ENCODE data around the gene TRPM3.

Gene TRPM3

GRCh38 chr9:70814597-70814996 lies 306.8 kb downstream of the TRPM3 start:
- peak in 1 of 2 experiments; percentile 0 for DNase-seq

GRCh38 chr9:70813141-70813540 lies 308.3 kb downstream of the TRPM3 start:
- DNase-seq, result no peak

GRCh38 chr9:70811638-70812037 lies 309.8 kb downstream of the TRPM3 start:
- DNase-seq, result no peak

DNA sequence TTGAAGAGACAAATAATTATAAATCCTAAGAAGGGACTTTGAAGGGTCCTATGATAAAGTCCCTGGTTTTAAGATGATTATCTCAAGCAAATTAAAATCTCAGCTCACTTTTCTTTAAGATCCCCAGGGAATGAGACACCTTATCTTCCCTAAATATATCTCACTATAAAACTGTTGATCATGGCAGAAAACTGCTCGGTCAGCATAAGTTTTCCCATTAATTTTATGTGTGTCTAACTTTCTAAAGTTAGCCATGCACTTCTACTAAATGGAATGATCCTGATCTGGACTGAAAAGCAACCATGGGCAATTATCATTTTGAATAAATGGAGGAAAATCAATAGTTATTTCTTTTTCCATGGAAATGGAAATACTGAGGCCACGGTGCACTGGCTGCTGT lies 314.5 kb downstream of the TRPM3 start:
- no peak for DNase-seq

DNA sequence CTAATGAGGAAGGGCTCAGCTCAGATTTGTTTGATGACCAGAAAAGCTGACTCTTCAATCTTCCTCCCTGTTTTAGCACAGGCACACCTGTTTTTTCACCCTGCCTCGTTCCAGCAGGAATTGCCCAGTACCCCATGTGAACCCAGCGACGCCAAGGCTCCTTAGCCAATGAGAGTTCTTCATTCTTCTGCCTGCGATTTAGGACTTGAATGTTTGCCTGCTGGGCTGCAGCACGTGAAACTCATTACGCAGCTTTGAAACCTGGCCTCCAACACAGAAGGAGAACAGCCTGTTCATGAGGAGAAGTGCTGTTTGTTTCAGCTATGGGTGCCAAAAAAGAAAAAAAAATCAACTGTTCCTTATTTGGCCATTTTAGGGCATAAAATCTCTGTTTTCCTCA lies 315.5 kb downstream of the TRPM3 start:
- peak in 1 of 2 experiments; percentile 33 for DNase-seq

DNA sequence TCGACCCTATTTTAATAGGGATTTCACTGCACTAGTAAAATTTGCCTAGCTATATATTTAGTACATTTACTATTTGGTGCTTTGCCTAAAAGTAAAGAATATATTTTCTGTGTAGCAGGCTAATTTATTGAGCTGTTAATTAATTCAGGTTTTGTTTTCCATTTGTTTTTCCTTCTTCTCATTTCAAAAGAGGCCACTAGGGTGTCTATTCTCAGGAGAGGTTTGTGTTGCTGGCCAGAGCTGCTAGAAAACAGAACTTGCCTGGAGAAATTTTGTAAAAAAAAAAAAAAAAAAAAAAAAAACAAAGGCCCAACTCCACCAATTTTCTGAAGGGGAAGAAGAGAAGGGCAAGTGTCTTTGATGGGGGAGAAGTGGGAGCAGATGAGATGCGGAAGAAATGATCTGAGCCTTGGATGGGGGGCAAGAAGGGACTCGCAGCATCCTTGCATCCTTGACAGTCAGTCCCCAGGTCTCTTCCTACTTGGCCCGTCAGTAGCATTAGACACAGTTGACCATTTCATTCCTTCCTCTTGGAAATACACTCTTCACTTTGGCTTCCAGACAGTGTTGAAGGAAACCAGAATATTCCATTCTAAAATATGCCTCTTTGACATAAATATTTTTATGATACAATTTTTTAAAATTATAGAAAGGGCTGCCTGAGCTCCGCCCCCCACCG lies 318.5 kb downstream of the TRPM3 start:
- no peak for DNase-seq

DNA sequence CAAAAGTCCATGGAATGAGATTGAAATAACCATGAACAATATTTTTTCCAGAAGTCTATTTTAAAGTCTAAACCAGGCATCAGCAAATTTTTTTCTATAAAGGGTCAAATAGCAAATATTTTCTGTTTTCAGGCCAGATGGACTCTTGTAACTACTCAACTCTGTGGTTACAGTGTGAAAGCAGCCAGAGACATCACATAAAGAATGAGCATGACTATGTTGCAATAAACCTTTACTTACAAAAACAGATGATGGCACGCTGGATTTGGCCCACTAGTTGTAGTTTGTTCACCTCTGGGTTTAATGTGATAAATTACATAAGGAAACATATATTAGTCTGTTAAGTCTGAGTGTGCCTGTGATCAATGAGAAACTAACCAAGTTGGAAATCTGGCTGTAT lies 319.2 kb downstream of the TRPM3 start:
- no peak for DNase-seq

DNA sequence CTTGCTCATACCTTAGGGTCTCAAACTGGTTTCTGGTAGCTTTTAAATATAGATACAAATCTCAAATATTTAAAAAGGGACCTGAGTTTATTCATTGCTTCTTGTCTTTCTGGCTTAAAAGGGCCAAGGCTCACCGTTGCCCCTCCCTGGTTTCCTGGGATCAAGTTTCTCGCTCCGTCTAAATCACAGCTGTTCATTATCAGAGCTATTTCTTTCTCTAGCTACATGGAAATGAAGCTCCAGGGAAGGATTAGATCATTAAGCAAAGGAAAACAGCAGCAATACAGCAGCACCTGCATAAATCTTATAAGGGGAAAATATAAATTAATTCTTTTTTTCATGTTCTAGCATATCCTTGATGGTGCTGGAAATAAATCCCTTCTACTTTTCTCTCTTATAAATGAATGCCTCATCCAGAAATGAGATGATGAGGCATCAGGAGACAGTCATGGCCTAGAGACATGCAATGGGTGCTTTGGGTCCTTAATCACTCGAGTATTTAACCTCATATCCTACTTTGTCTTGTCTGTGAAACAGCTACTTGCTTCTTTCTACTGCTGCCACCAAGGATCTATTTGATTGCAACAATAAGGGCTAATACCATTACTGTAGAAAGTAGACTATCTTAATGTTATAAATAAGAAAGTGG lies 320.1 kb downstream of the TRPM3 start:
- DNase-seq, result peak in 1 of 2 experiments; percentile 56

DNA sequence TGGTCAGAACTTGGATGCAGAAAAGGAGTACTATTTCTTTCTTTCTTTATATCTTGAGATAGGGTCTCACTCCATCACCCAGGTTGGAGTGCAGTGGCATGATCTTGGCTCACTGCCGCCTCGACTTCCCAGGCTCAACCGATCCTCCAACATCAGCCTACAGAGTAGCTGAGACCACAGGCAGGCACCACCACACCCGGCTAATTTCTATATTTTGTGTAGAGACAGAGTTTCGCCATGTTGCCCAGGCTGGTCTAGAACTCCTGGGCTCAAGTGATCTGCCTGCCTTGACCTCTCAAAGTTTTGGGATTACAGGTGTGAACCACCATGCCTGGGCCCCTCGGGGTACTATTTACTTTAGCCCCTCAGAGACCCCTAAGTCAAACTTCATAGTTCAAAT lies 323.4 kb downstream of the TRPM3 start:
- no peak for DNase-seq

- no peak for DNase-seq
Measured at GRCh38 chr9:70795841-70796240, 325.6 kb downstream of the TRPM3 start.

DNA sequence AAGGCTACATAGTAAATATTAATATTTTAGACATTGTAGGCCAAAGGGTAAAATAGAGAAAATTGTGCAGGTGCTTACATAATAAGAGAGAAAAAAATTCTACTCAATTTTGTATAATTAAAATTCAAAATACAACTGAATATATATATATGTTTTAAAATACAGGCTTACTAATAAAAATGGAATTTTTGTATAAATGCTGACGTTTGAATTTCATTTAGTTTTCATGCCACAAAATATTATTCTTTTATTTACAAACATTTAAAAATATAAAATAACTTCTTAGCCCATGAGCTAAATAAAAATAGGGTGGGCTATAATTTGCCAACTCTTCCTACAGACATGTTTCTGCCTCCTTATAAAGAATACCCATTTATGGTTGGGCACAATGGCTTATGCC lies 328.6 kb downstream of the TRPM3 start:
- DNase-seq, result no peak

GRCh38 chr9:70791936-70792335 lies 329.5 kb downstream of the TRPM3 start:
- no peak for DNase-seq

DNA sequence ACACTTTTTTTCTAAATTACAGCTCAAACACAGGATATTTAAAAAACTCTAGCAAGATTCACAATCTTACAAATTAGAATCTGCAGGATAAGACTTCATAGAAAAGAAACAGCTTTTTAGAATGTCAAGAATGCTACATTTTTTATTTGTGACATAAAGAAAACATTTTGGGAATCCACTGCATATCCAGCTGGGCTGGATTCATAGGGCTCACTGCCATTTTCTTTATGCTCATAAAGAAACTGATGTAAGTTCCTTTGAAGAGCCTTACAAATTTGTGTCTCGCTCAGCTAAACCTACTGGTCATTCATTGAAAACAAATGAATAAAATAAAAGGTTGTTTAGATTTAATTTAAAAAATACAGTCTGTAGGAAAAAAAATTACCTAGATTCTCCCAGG lies 332.3 kb downstream of the TRPM3 start:
- no peak for DNase-seq

- DNase-seq, result no peak
Measured at GRCh38 chr9:70784456-70784855, 337.0 kb downstream of the TRPM3 start.

GRCh38 chr9:70778568-70778967 lies 342.9 kb downstream of the TRPM3 start:
- DNase-seq, result no peak

GRCh38 chr9:70773579-70773978 lies 347.8 kb downstream of the TRPM3 start:
- no peak for DNase-seq

GRCh38 chr9:70772601-70773000 lies 348.8 kb downstream of the TRPM3 start:
- no peak for DNase-seq

- DNase-seq, result no peak
Measured at GRCh38 chr9:70765946-70766345, 355.5 kb downstream of the TRPM3 start.

- DNase-seq, result peak; percentile 48 to 77
Measured at GRCh38 chr9:70761139-70761670, 360.2 kb downstream of the TRPM3 start.

GRCh38 chr9:70760228-70760627 lies 361.2 kb downstream of the TRPM3 start:
- no peak for DNase-seq

DNA sequence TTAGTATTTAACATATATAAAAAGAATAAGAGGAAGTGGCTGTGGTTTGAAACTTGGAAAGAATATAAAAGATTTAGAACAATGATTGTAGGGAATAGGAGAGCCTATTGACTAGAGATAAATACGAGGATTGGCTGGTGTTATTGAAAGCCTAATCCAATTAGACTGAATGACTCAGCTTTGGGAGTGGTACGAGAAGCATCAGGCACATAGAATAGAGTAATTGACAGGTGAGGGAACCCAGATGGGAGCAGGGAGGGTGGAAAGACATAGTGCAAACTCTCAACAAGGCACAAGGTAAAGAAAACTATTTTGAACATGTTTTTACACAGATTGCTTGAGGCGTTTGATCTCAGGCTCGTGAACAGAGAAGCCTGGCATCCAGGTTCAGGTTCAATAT lies 368.1 kb downstream of the TRPM3 start:
- DNase-seq, result peak; percentile 4 to 42

GRCh38 chr9:70749066-70749465 lies 372.4 kb downstream of the TRPM3 start:
- DNase-seq, result no peak

DNA sequence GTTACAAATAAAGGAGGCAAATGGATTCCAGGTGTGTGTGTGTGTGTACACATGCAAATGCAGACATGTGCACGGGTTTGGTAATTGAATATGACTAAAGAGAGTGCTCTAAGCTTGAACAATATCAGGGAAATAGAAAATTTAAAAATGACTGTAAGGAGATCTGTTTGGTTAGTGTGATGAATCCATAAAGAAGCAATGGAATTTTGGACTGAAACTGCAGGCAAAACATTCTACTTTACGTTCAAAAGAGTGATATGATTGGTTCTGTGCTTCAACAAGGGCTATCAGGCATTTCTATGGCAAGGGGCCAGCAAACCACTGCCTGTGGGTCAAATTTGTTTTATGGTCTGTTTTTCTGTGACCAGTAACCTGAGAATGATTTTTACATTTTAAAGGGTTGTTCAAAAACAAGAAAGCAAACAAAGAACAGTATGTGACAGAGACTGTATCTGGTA lies 374.1 kb downstream of the TRPM3 start:
- DNase-seq, result no peak

- DNase-seq, result no peak
Measured at GRCh38 chr9:70746760-70747159, 374.7 kb downstream of the TRPM3 start.

DNA sequence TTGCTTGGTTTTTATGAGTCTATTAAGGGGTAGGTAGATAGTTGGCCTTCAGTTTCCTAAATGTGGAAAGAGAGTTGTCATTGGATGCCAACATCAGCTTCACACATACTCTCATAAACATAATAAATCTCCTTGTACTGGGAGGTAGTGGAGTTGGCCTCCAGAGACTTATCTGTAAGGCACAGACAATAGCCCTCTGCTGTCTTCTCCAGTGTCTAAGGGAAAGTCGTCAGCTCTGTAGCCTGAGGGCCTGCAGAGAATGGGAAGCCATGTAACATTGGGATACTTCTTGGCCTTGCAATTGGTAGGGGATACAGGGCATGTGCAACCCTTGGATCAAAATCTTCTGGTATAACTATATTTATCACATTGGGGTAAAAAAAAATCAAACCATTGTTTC lies 375.1 kb downstream of the TRPM3 start:
- no peak for DNase-seq
